ENCODE measurements around the gene CNIH4. TPM values are rescaled to one million over a fixed set of nuclear protein-coding genes. Genes with fewer than 3 reads are reported as not detected.
A peak's percentile ranks its signal among the peaks of the same experiment; 100 is the strongest.

CNIH4 gene
- polyA plus RNA-seq, 2 of the 4 experiments (the other 2 are of a cell fraction): 102 to 104 TPM

DNA sequence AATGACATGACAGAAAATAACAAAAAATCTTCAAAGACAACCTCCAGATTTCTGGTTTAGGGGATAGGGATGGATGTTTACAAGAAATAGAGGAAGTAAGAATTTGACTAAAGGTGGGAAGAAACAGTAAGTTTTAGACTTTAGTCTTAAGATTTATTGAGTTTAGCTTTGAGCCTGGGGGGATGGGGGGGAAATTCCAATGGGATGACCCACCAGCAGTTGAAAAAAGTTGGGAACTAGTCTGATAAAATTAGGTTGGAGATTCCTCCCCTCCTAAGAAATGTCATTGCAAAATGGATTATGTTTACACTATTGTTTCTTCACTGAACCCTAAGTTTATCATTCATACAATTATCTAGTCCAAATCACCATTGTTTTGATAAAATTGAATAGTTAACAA, 49.5 kb downstream of the CNIH4 start:
- Histone ChIP-seq H3K9me3 (no peaks in the 10 kb centered on the region), H3K4me3 (no peak overlapping the region), H3K27ac (no peak overlapping the region), H3K4me2 (no peak overlapping the region), H3K4me1 (peaks cover 20% of the 10 kb centered on the region; the same call in 2 of the 3 replicates)
- TF ChIP-seq JUN (IDR thresholded peaks at IDR 0.05): no peak
- no peak for TF ChIP-seq RCOR1 (IDR thresholded peaks at IDR 0.05; ENCODE audit: low read depth, low read length)
- TF ChIP-seq GATA3 (IDR thresholded peaks at IDR 0.05; ENCODE audit: borderline replicate concordance): no peak
- no peak for TF ChIP-seq CBX8 (IDR thresholded peaks at IDR 0.05)
- TF ChIP-seq HOXB5 (CRISPR knock-in tag; IDR thresholded peaks at IDR 0.05): no peak
- TF ChIP-seq ZC3H11A (IDR thresholded peaks at IDR 0.05): no peak
- TF ChIP-seq, protein P1, sequence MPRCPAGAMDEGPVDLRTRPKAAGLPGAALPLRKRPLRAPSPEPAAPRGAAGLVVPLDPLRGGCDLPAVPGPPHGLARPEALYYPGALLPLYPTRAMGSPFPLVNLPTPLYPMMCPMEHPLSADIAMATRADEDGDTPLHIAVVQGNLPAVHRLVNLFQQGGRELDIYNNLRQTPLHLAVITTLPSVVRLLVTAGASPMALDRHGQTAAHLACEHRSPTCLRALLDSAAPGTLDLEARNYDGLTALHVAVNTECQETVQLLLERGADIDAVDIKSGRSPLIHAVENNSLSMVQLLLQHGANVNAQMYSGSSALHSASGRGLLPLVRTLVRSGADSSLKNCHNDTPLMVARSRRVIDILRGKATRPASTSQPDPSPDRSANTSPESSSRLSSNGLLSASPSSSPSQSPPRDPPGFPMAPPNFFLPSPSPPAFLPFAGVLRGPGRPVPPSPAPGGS (IDR thresholded peaks at IDR 0.05): no peak
- no peak for TF ChIP-seq TFCP2L1 (CRISPR knock-in tag; IDR thresholded peaks at IDR 0.05)
- no peak for TF ChIP-seq ESRRA (IDR thresholded peaks at IDR 0.05; ENCODE audit: borderline replicate concordance, low read length)
- TF ChIP-seq, protein P2, sequence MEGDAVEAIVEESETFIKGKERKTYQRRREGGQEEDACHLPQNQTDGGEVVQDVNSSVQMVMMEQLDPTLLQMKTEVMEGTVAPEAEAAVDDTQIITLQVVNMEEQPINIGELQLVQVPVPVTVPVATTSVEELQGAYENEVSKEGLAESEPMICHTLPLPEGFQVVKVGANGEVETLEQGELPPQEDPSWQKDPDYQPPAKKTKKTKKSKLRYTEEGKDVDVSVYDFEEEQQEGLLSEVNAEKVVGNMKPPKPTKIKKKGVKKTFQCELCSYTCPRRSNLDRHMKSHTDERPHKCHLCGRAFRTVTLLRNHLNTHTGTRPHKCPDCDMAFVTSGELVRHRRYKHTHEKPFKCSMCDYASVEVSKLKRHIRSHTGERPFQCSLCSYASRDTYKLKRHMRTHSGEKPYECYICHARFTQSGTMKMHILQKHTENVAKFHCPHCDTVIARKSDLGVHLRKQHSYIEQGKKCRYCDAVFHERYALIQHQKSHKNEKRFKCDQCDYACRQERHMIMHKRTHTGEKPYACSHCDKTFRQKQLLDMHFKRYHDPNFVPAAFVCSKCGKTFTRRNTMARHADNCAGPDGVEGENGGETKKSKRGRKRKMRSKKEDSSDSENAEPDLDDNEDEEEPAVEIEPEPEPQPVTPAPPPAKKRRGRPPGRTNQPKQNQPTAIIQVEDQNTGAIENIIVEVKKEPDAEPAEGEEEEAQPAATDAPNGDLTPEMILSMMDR (IDR thresholded peaks at IDR 0.05): no peak
- no peak for TF ChIP-seq RAD21 (conservative IDR thresholded peaks at IDR 0.05 in 1 of 2, IDR thresholded peaks at IDR 0.05 in 1 of 2)
- no peak for TF ChIP-seq POLR2A (IDR thresholded peaks at IDR 0.05; ENCODE audit: low read length)
- no peak for TF ChIP-seq FOXS1 (CRISPR knock-in tag; IDR thresholded peaks at IDR 0.05)
- TF ChIP-seq, protein P3, sequence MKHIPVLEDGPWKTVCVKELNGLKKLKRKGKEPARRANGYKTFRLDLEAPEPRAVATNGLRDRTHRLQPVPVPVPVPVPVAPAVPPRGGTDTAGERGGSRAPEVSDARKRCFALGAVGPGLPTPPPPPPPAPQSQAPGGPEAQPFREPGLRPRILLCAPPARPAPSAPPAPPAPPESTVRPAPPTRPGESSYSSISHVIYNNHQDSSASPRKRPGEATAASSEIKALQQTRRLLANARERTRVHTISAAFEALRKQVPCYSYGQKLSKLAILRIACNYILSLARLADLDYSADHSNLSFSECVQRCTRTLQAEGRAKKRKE (CRISPR knock-in tag; IDR thresholded peaks at IDR 0.05; ENCODE audit: low read depth): no peak
- no peak for TF ChIP-seq SMC3 (IDR thresholded peaks at IDR 0.05)
- TF ChIP-seq, protein P4, sequence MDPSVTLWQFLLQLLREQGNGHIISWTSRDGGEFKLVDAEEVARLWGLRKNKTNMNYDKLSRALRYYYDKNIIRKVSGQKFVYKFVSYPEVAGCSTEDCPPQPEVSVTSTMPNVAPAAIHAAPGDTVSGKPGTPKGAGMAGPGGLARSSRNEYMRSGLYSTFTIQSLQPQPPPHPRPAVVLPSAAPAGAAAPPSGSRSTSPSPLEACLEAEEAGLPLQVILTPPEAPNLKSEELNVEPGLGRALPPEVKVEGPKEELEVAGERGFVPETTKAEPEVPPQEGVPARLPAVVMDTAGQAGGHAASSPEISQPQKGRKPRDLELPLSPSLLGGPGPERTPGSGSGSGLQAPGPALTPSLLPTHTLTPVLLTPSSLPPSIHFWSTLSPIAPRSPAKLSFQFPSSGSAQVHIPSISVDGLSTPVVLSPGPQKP (IDR thresholded peaks at IDR 0.05; ENCODE audit: low read depth, low read length): no peak
- no peak for TF ChIP-seq HEYL (CRISPR knock-in tag; IDR thresholded peaks at IDR 0.05)
- TF ChIP-seq NFE2L2 (conservative IDR thresholded peaks at IDR 0.05; ENCODE audit: low read length): no peak
- no peak for TF ChIP-seq BHLHE40 (IDR thresholded peaks at IDR 0.05; ENCODE audit: low read depth, low read length)
- CTCF ChIA-PET: no interaction called here
- POLR2A ChIA-PET: no interaction called here
- FAIRE-seq (no peak), DNase-seq (ENCODE audit: low read depth in 1 of 2, low spot score in 1 of 2) (no peak), ATAC-seq (no peak)

DNA sequence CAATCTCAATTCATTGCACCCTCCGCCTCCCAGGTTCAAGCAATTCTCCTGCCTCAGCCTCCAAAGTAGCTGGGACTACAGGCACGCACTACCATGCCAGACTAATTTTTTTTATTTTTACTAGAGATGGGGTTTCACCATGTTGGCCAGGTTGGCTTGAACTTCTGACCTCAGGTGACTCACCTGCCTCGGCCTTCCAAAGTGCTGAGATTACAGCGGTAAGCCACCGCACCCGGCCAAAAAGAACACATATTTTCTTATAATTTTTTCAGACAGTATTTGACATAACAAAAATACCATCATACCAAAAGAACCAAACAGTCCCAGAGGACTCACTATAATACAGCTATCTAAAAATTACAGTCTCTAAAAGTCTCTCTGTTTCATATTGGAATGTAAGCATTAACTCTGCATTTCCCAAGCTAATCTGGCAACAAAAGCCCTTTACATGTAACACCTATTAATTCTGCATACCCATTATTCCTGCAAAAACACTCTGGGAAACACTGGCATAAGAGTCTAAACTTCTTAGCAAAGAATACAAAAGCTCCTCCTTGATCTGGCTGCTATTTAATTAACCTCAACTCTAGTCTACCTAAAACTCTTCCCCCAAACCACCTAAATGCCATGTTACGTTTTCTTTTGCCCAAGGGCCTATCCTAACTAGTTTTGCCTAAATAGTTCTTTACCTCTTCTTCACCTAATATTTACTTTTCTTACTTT, 51.1 kb downstream of the CNIH4 start:
- Histone ChIP-seq H3K4me3 (no peak overlapping the region), H3K9me3 (no peaks in the 10 kb centered on the region), H3K4me1 (peaks cover 28% of the 10 kb centered on the region; the same call in 2 of the 3 replicates), H3K27ac (no peak overlapping the region), H3K4me2 (peak overlapping the region; percentile 5; the same call in 1 of the 3 replicates)
- ChIA-PET CTCF (interaction anchor here (1.3 kb wide), 1 partner anchor 10 kb away, joined by 3 read pairs; no protein-coding TSS in a partner anchor), POLR2A (no interaction called here)
- FAIRE-seq (no peak), ATAC-seq (no peak), DNase-seq (ENCODE audit: low read depth in 1 of 2, low spot score in 1 of 2) (no peak)
- no peak for TF ChIP-seq ZNF302 (CRISPR knock-in tag; IDR thresholded peaks at IDR 0.05)
- TF ChIP-seq, protein P5, sequence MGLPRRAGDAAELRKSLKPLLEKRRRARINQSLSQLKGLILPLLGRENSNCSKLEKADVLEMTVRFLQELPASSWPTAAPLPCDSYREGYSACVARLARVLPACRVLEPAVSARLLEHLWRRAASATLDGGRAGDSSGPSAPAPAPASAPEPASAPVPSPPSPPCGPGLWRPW (IDR thresholded peaks at IDR 0.05): no peak
- no peak for TF ChIP-seq TP53 (CRISPR knock-in tag; IDR thresholded peaks at IDR 0.05)
- TF ChIP-seq ZSCAN20 (CRISPR knock-in tag; IDR thresholded peaks at IDR 0.05): no peak
- no peak for TF ChIP-seq FOSB (CRISPR knock-in tag; IDR thresholded peaks at IDR 0.05)
- TF ChIP-seq, protein P6, sequence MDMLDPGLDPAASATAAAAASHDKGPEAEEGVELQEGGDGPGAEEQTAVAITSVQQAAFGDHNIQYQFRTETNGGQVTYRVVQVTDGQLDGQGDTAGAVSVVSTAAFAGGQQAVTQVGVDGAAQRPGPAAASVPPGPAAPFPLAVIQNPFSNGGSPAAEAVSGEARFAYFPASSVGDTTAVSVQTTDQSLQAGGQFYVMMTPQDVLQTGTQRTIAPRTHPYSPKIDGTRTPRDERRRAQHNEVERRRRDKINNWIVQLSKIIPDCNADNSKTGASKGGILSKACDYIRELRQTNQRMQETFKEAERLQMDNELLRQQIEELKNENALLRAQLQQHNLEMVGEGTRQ (IDR thresholded peaks at IDR 0.05): no peak
- no peak for TF ChIP-seq RNF2 (IDR thresholded peaks at IDR 0.05; ENCODE audit: borderline replicate concordance, low read depth)
- no peak for TF ChIP-seq SREBF2 (IDR thresholded peaks at IDR 0.05)
- no peak for TF ChIP-seq NFE2L2 (conservative IDR thresholded peaks at IDR 0.05; ENCODE audit: low read length)
- TF ChIP-seq MYC (IDR thresholded peaks at IDR 0.05; ENCODE audit: borderline replicate concordance, low read length): no peak
- TF ChIP-seq CHD2 (IDR thresholded peaks at IDR 0.05; ENCODE audit: low read length, partially characterized antibody): no peak
- TF ChIP-seq JUNB (IDR thresholded peaks at IDR 0.05): no peak
- no peak for TF ChIP-seq SMC3 (IDR thresholded peaks at IDR 0.05)
- no peak for TF ChIP-seq CEBPB (IDR thresholded peaks at IDR 0.05)
- no peak for TF ChIP-seq KDM5A (IDR thresholded peaks at IDR 0.05)
- TF ChIP-seq RFX5 (IDR thresholded peaks at IDR 0.05): no peak
- TF ChIP-seq ZC3H11A (IDR thresholded peaks at IDR 0.05): no peak
- no peak for TF ChIP-seq CHD4 (IDR thresholded peaks at IDR 0.05; ENCODE audit: borderline replicate concordance)
- no peak for TF ChIP-seq RAD21 (conservative IDR thresholded peaks at IDR 0.05 in 1 of 2, IDR thresholded peaks at IDR 0.05 in 1 of 2)
- no peak for TF ChIP-seq POLR2A (IDR thresholded peaks at IDR 0.05; ENCODE audit: low read length)
- 78% methylated on average over 7 of the region's 7 CpGs for WGBS (ENCODE audit: missing lambda C conversion rate)
